ENCODE measurements around the gene SYNGR4.

GRCh38 chr19:48359123-48359522 lies 5.0 kb upstream of the SYNGR4 start:
- TF ChIP-seq CTCF (IDR thresholded peaks at IDR 0.05; ENCODE audit: borderline replicate concordance, extremely low read depth, low read length, poor library complexity, severe bottlenecking) (no peak), EZH2 (IDR thresholded peaks at IDR 0.05; ENCODE audit: borderline replicate concordance, low read depth, low read length, severe bottlenecking) (no peak)

Measured in DND-41 (cell line).